ENCODE data around the gene ATAD2B. TPM values are rescaled to one million over a fixed set of nuclear protein-coding genes. Genes with fewer than 3 reads are reported as not detected.

ATAD2B gene
- total and polyA plus RNA-seq, 4 donors: 4.1 to 77.3 (median 17.0) TPM

- peak overlapping the region; percentile 92 for H3K4me3 ChIP-seq
- DNase-seq: peak; percentile 20 to 83 (median 77)
- H3K27ac ChIP-seq (ENCODE audit: low read depth in 1 of 2, low read length in 1 of 2): peak overlapping the region; percentile 94 to 96
These were observed 14.0 kb upstream of the ATAD2B start for GRCh38 chr2:23940718-23941620.

GRCh38 chr2:23939987-23940717 is 13.2 kb upstream of the ATAD2B start, which contains the start of gene UBXN2A:
Gene UBXN2A (plus strand): TSS chr2:23940463. CDS start chr2:23958315, 17,852 bp downstream.
- peak; percentile 89 to 95 (median 90) for DNase-seq
- peak within 1 kb of the TSS; percentile 94 to 96 for H3K27ac ChIP-seq (ENCODE audit: low read depth in 1 of 2, low read length in 1 of 2)
- H3K27me3 ChIP-seq (ENCODE audit: control insufficient read depth in 3 of 3, insufficient read depth in 3 of 3, low read length in 2 of 3): no peaks in the 10 kb centered on the region
- no peaks in the 10 kb centered on the region for H3K9me3 ChIP-seq (ENCODE audit: control insufficient read depth in 4 of 4, insufficient read depth in 3 of 4, low read length in 3 of 4)
- peak within 1 kb of the TSS; percentile 92 for H3K4me3 ChIP-seq
- no peaks in the 10 kb centered on the region for H3K36me3 ChIP-seq (ENCODE audit: control insufficient read depth in 4 of 4, insufficient read depth in 4 of 4, low read length in 4 of 4)
- no peak for TF ChIP-seq CTCF (IDR thresholded peaks at IDR 0.05; ENCODE audit: control extremely low read depth, extremely low read depth)
- whole genome bisulfite sequencing, 2 donors: 0 to 1% methylated on average over 64 to 77 of the region's 77 CpGs
- peak within 1 kb of the TSS; percentile 87 to 97 for H3K9ac ChIP-seq (ENCODE audit: insufficient read depth in 1 of 2, low read length in 2 of 2)
- ATAC-seq (ENCODE audit: insufficient read depth, low FRiP score): peak; percentile 96
- peaks cover 0 to 16% (median 3%) of the 10 kb centered on the region in 5 donors for H3K4me1 ChIP-seq (ENCODE audit: control insufficient read depth in 5 of 5, insufficient read depth in 5 of 5, low read length in 5 of 5)

More at GRCh38 chr2:23940718-23941620, 14.0 kb upstream of the ATAD2B start:
- 1 to 2% methylated on average over 35 to 46 of the region's 46 CpGs for WGBS, 2 donors
- ATAC-seq (ENCODE audit: insufficient read depth, low FRiP score): peak; percentile 10
- H3K9ac ChIP-seq (ENCODE audit: insufficient read depth in 1 of 2, low read length in 2 of 2): peak overlapping the region; percentile 84 to 87
- no peaks in the 10 kb centered on the region for H3K9me3 ChIP-seq (ENCODE audit: control insufficient read depth in 4 of 4, insufficient read depth in 3 of 4, low read length in 3 of 4)
- TF ChIP-seq CTCF (IDR thresholded peaks at IDR 0.05; ENCODE audit: control extremely low read depth, extremely low read depth): no peak
- peaks cover 0 to 16% (median 3%) of the 10 kb centered on the region in 5 donors for H3K4me1 ChIP-seq (ENCODE audit: control insufficient read depth in 5 of 5, insufficient read depth in 5 of 5, low read length in 5 of 5)
- no peaks in the 10 kb centered on the region for H3K36me3 ChIP-seq (ENCODE audit: control insufficient read depth in 4 of 4, insufficient read depth in 4 of 4, low read length in 4 of 4)
- H3K27me3 ChIP-seq (ENCODE audit: control insufficient read depth in 3 of 3, insufficient read depth in 3 of 3, low read length in 2 of 3): no peaks in the 10 kb centered on the region

- H3K9me3 ChIP-seq (ENCODE audit: control insufficient read depth in 4 of 4, insufficient read depth in 3 of 4, low read length in 3 of 4): no peaks in the 10 kb centered on the region
- peaks cover 0 to 3% (median 0%) of the 10 kb centered on the region in 4 donors for H3K36me3 ChIP-seq (ENCODE audit: control insufficient read depth in 4 of 4, insufficient read depth in 4 of 4, low read length in 4 of 4)
- no peaks in the 10 kb centered on the region for H3K27me3 ChIP-seq (ENCODE audit: control insufficient read depth in 3 of 3, insufficient read depth in 3 of 3, low read length in 2 of 3)
- no peak overlapping the region for H3K9ac ChIP-seq (ENCODE audit: insufficient read depth in 1 of 2, low read length in 2 of 2)
- no peak overlapping the region for H3K27ac ChIP-seq (ENCODE audit: low read depth in 1 of 2, low read length in 1 of 2)
- peaks cover 0 to 6% (median 0%) of the 10 kb centered on the region in 5 donors for H3K4me1 ChIP-seq (ENCODE audit: control insufficient read depth in 5 of 5, insufficient read depth in 5 of 5, low read length in 5 of 5)
- TF ChIP-seq CTCF (IDR thresholded peaks at IDR 0.05; ENCODE audit: control extremely low read depth, extremely low read depth): no peak
- 51 to 71% methylated on average over 1 of the region's 1 CpG for WGBS, 2 donors
- H3K4me3 ChIP-seq: no peak overlapping the region
- no peak for ATAC-seq (ENCODE audit: insufficient read depth, low FRiP score)
- no peak for DNase-seq
These were observed 7.3 kb upstream of the ATAD2B start for GRCh38 chr2:23934259-23934658.
